HG02870 (cell line): Measurements from ENCODE around the gene SNX13.
"Not testable (repeated sequence)": the region's sequence is repeated elsewhere in the genome, so short reads cannot be mapped to it uniquely, and the experiment has no call there.

Experiments used
- ATAC-seq: cut with Tn5 transposase; IDR thresholded peaks from one replicate; pipeline ENCODE4 v1.9.1; 2021; ENCODE audit warnings: mild to moderate bottlenecking, moderate library complexity; ENCODE audit not compliant: unreplicated experiment

SNX13 gene

DNA sequence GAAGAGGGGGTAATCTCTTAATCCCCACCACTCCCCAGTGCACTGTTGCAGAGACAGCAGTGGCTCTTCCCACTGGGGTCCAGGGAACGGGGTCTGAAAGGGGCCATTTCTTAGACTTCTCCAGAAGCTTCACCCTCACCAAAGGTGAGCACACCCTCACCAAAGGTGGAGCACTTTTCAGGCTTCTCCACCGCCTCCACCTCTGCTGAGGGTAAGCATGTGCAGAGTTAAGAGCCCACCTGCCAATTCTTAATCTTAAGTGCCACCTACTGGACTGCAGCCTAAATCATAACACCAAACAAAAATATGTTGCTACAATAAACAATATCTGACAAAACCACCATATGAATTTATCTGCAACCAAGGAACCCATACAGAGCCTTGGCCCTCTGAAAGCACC, 27.0 kb downstream of the SNX13 start:
- ATAC-seq, result no peak

DNA sequence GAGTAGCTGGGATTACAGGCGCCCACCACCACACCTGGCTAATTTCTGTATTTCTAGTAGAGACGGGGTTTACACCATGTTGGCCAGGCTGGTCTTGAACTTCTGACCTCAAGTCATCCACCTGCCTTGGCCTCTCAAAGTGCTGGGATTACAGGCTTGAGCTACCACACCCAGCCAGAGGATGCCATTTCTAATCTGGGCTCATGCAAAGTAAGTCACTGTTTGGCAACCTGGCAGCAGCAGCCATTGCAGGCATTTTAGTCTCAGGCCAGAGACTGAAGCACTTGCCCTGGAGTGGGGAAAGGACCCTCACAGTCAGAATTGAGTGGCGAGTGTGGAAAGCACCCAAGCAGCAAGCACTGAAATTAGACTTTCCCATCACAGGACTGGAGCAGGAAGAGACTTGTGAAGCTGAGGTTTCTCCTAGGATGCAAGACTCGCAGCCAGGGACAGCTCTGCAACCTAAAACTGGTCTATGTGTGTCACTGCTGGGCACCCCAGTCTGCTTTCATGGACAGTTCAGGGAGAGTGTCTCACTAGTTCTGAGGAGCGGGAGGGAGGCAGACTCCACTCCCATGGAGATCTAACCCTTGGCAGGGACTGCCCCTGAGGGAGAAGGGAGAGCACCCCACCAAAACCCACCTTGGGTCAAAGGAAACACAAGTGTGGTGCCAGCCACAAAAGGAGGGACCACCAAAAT, 27.6 kb downstream of the SNX13 start:
- ATAC-seq, result no peak

DNA sequence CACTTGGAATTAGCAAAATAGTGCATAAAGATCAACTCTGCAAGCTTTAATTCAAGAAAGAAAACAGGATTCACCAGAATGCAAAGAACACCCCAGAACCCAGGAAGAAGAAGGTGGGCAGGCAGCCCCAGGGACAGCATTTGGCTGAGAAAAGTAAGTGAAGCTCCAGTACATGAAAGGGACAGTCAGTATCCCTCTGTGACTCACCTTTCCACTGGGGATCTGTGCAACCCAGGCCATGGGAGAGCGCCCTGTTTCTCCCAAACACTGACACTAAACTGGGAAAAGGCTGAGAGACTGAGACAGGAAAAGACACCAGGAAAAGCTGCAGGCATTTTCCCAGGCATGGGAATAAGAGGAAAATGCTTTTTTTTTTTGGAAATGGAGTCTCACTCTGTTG, 28.2 kb downstream of the SNX13 start:
- no peak for ATAC-seq

DNA sequence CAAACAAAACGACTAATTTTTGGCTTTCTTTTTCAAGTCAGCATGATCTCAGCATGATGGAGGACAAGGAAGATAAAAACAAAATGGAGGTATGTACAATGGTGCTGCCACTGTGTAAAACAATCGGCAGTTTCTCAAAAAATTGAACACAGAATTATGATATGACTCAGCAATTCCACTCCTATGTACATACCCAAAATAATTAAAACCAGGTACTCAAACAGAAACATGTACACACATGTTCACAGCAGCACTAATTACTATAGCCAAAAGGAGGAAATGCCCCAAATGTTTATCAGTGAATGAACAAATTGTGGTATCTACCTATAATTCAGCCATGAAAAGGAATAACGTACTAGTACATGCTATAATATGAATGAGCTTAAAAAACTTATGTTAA, 29.9 kb downstream of the SNX13 start:
- no peak for ATAC-seq

DNA sequence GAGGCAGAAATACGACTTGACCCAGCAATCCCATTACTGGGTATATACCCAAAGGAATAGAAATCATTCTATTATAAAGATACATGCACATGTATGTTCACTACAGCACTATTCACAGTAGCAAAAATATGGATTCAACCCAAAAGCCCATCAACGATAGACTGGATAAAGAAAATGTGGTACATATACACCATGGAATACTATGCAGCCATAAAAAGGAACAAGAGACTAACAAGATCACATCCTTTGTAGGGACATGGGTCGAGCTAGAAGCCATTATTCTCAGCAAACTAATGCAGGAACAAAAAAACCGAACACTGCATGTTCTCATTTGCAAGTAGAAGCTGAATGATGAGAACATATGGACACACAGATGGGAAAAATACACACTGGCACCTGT, 31.0 kb downstream of the SNX13 start:
- not testable (repeated sequence) for ATAC-seq

DNA sequence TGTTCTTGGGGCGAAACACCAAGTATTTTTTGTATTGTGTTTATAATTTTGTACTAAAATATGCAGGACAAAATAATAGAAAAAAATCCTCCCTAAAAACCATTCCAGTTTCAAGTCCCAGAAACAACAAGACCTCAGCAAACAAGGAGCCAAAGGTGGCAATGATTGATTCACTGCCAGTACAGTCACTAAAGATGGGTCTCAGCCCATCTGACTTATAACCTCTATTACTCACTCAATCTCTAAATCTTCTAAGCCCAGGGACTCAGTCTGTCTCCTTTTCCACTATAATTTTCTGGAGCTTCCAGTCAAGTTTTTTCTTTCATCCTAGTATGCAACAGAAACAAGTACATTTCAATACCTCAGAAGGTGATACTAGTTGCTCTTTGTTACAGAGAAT, 33.3 kb downstream of the SNX13 start:
- no peak for ATAC-seq

DNA sequence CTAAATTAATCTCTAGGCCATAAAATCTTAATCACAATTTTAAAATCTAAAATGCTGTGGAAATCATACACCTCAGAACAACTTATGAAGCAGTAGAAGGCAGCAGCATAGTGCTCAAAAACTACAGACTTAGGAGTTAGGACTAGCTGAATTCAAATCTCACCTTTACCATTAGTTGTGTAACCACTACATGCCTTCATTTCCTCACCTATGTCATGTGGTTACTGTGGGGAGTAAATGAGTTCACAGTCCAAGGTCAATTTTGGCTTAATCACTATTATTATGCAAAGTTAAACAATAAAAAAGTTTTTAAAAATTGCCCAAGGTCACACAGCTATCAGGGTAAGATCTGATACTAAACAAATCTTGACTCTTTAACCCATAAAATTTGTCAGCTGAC, 37.0 kb downstream of the SNX13 start:
- no peak for ATAC-seq

DNA sequence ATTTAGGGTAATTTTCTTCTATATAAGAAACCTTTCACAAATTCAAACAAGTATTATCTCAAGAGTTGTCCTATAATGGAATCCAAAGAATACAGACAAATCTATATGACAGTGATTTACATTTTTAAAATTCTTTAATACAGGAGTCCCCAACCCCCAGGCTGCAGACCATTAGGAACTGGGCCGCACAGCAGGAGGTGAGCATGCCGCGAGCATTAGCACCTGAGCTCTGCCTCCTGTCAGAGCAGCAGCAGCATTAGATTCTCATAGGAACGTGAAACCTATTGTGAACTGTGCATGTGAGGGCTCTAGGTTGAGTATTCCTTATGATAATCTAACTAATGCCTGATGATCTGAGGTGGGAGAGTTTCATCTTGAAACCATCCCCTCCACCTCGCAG, 37.7 kb downstream of the SNX13 start:
- no peak for ATAC-seq

DNA sequence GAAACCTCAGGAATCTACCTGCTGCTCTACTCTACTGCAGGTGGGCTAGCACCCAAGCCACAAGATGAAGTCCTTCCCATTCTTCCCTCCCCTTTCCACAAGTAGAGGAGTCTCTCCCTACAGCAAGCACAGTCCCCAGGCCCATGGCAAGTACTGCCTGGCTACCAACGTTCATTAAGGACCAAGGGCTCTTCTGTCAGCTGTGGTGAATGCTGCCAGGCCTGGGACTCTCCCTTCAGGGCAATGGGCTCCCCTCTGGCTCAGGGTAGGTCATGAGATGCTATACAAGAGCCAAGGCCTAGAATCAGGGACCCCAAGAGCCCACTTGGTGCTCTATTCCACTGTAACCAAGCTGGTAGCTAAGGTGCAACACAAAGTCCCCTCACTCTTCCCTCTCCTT, 39.8 kb downstream of the SNX13 start:
- ATAC-seq, result no peak

DNA sequence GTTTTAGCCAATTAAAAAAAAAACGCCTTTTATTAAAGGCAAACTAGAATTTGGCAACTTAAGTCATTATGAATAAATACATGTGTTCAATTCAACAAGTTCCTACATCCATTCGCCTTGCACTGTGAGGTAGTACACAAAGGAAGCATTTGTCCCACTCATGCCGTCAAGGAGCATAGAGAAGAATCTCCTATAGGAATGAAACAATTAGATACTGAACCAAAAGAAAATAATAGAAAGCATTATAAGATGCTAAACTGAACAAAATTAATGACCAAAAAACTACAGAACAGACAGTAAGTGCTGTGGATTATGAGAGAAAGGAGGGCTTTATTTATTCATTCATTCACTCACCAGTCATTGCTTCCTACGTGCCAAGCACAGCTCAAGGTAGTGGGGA, 42.2 kb downstream of the SNX13 start:
- no peak for ATAC-seq

DNA sequence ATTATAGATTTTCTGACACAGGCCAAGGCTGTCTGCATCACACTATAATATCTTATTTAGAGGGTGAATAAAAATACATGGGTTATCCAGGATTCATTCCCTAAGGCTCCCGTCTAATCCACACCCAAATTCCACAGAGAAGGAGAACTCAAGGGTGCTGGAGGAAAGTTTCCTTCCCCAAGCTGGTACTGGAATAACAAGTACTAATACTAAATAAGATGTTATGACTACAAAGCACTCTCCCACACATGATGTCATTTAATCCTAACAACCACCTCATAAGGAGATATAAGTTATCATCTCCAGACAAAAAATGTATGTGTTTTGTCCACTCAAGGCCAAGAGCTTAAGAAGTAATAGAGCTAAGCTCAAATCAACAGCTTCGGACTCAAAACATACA, 53.0 kb downstream of the SNX13 start:
- no peak for ATAC-seq

DNA sequence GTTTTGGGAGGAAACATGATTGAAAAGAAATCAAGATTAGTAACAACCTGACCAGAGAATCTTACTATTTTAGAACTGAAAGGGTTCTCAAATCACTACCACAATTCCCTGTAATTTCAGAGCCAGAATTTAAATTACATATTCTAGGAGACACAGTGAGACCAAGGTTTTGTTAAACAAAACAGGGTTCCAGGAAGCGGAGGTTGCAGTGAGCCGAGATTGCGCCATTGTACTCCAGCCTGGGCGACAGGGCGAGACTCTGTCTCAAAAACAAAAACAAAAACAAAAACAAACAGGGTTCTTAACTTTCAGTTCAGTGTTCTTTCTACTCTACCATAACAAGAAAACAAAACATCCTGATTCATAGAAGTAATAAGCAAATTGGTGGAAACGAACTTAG, 57.6 kb downstream of the SNX13 start:
- ATAC-seq, result no peak

DNA sequence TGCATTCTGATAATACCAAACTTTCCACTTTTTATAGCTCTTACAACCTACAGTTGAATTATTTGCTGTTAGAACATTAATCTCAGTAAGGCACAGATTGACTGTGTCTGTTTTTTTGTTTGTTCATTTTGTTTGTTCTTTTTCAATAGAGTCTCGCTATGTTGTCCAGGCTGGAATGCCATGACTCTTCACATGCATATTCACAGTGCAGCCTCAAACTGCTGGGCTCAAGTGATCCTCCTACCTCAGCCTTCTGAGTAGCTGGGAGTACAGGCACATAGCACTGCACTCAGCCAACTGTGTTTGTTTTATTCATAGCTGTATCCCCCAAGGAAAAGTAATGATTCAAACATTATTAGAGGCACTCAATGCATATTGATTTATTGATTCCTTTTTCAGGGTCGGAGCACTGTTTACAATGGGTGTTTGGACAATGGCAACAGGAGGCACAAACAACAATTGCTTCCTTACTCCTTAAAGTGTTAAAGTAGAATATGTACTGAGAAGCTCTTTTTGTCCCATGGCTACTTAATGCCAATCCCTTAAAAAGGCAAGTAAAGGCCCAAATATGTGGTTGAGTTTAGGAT, 61.1 kb downstream of the SNX13 start:
- ATAC-seq, result no peak

DNA sequence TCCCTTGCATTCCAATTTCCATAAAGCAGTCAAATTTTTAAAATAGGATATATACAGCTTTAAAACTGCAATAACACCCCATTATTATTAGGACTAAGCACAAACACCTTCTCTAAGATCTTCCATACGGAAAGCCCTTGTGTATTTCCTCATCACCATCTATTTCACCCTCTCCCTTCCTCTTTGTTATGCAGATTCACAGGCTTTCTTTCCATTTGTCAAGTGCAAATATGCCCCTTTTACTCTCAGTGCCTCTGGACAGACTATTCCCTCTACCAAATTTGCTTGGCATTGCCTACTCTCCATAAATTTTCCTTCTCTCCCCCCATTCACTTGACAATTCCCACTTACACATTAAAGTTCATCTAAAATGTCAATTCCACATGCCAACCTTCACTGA, 61.7 kb downstream of the SNX13 start:
- ATAC-seq, result no peak

DNA sequence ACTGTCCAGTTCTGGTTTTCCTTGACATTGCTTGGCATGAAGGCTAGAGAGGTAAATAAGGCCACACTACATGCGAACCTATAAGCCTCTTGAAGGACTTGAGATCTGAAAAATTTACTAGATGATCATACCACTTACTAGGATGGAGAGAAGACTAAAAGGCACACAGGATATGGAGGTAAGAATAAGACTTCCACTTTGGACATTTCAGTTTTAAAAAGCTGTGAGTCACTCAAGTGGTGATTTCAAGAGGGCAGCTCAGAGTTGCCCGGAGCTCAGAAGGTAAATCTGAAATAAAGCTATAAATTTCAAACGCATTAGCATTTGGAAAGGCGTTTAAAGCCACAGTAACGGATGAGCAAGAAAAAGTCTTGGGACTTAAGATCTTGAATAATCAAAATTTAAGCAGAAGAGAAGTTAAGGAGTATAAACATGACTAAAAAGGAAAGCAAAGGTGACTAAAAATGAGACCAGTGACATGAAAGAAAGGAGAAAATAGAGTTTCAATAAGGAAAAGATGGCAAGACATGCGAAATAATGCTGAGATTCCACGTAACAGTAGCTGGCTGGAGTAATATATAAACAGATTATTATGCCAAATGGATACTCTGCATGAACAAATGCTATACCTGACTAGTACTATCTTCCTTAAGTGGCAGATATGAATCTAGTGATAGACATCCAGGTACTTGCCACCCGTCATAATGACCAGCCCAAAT, 68.3 kb downstream of the SNX13 start:
- no peak for ATAC-seq

DNA sequence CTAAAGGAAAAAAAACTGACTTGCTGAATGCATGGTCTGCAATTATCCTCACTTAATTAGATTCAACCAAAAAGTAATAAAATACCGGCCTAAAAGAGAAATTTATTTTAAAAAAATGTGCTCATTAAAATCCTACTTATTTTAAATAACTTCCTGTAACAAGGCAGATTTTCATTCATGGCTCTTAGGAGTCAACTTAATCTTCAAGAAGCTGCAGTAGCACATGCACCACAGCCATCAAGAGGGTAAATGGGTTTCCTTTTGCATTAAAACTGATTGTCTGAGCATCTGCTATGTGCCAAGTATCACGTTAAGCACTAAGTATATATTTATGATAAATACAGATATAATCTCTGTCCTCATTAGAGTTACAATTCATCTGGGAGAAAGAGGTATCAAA, 69.9 kb downstream of the SNX13 start:
- ATAC-seq, result no peak

DNA sequence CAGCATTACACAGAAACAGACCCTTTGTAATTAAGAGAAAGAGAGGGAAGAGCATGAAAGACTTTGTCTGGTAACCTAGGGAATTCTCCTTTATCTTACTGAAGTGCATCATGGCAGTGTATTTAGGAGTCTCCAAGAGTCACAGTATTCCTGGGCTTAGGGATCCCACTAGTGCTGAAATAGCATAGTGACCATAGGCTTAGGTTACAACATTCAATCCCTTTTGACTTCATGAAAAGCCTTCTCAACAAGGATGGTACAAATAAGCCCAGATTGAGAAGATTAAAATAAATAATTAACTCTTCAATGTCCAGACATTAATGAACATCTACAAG, 76.5 kb downstream of the SNX13 start:
- ATAC-seq, result no peak

DNA sequence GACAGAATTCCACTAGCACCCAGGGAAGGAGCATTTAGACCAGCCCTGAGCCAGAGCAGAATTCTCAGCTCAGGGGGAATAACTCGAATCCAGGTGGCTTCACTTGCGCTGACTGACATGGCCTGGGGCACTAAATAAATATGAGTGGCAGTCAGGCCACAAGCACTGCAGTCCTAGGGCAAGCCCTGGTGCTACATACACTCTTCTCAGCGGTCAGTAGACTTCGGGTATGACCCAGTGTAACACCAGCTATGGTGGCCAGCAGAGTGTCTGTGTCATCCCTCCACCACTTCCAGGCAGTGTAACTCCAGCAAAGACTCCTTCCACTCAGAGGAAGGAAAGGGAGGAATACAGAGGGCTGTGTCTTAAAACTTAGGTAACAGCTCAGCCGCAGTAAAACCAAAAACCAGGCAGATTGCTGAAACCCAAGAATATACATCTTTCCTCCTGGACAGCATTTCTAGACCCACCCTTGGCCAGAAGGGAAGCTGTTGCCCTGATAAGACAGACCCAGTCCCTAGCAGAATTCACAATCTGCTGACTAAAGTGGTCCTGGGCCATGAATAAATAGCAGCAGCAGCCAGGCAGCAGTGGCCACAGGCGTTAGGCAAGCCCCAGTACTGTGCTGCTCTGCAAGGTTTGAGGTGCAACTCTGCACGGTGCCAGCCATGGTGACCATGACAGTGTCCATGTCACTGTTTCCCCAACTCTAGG, 77.0 kb downstream of the SNX13 start:
- ATAC-seq, result no peak

DNA sequence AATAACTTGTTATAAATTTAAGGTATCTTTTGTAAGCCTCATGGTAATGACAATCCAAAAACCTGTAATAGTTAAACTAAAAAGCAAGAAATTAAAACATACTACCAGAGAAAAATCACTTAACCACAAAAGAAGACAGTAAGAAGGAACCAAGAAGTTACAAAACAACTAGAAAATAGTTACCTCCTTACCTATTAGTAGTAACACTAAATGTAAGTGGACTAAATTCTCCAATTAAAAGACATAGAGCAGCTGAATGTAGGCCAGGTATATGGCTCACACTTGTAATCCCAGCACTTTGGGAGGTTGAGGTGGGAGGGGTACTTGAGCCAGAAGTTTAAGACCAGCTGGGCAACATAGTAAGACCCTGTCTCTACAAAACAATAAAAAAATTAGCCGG, 84.0 kb downstream of the SNX13 start:
- no peak for ATAC-seq

DNA sequence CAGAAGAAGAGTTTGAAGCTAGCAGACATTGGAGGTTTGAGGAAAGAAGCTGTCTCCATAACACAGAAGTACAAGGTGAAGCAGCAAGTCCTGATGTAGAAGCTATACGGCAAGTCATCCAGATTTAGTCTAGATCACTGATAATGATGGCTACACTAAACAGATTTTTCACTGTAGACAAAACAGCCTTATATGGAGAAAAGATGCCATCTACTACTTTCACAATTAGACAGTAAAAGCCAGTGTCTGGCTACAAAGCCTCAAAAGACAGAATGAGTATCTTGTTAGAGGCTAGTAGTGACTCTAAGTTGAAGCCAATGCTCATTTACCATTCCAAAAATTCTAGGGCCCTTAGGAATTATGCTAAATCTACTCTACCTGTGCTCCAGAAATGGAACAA, 85.1 kb downstream of the SNX13 start:
- no peak for ATAC-seq

DNA sequence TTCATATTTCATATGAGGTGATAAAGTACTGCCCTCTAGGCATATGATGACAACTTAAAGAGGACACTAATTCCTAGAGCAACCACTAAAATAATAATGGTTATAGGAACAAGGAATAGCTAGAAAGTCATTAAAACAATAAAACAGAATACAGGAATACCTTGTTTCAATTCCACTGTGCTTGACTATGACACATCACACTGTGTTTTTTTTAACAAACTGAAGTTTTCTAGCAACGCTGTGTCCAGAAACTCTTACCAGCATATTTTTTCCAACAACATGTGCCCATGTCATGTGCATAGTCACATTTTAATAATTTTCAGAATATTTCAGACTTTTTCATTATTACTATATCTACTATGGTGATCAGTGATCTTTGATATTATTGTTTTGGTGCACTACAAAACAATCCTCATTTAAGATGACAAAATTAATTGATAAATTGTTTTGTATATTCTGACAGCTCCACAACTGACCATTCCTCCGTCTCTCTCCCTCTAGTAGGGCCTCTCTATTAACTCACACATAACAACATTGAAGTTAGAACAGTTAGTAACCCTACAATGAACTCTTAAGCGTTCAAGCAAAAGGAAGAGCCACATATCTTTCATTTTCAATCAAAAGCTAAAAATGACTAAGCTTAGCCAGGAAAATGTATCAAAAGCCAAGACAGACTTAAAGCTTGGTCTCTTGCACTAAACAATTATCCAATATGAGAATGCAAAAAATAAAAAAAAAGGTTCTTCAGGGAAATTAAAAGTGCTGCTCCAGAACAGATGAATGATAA, 85.8 kb downstream of the SNX13 start:
- no peak for ATAC-seq
